ENCODE data around the gene RPS4Y1. TPM values are rescaled to one million over a fixed set of nuclear protein-coding genes. Genes with fewer than 3 reads are reported as not detected.

The RPS4Y1 gene
- total and polyA plus RNA-seq, 7 donors, result 0.33 to 367 (median 260) TPM

DNA sequence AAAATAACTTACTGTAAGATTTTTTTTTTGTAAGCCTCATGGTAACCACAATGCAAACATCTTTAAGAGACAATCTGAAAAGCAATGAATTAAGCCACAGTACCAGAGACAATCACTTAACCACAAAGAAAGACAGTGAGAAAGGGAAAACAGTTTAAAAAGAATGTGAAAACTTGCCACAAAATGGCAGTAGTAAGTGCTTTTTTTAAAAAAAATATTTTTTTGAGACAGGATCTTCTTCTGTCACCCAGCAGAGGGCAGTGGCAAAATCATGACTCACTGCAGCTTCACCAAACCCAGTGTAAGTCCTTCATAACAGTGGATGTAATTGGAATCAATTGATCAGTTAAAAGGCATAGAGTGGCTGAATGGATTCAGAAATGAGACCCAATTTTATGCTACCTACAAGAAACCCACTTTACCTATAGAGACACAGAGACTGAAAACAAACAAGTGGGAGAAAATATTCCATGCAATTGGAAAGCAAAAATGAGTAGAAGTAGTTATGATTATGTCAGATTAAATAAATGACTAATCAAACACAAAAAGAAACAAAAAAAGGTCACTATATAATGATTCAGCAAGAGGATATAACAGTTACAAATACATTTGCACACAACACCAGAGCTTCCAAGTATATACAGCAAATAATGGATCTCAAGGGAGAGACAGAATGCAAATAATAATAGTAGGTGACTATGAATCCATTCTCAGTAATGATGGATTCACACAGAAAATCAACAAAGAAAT lies 71.8 kb downstream of the RPS4Y1 start:
- no peak for TF ChIP-seq POLR2AphosphoS5 (IDR thresholded peaks at IDR 0.05)
- TF ChIP-seq CTCF (IDR thresholded peaks at IDR 0.05), result no peak
- no peak for TF ChIP-seq EP300 (IDR thresholded peaks at IDR 0.05)
- TF ChIP-seq POLR2A (IDR thresholded peaks at IDR 0.05), result no peak
- H3K36me3 ChIP-seq, result no peaks in the 10 kb centered on the region
- no peaks in the 10 kb centered on the region for H3K27me3 ChIP-seq
- no peak overlapping the region for H3K27ac ChIP-seq
- intact Hi-C loops (cut with DNase I), result no loop called here
- no peak overlapping the region for H3K4me3 ChIP-seq
- H3K9me3 ChIP-seq, result no peaks in the 10 kb centered on the region
- no peaks in the 10 kb centered on the region for H3K4me1 ChIP-seq
- DNase-seq, result no peak

Small RNA genes within 50 kb of the gene (small RNA-seq; reads per million reads assigned to genes)
- 0 reads per million in 3 donors for gene TOMM22P2

Other genes starting within 250 kb of the RPS4Y1 start
- not detected for gene SRY, start 53.9 kb upstream of the RPS4Y1 start, total RNA-seq
- gene SRY, start 53.9 kb upstream of the RPS4Y1 start, polyA plus RNA-seq, result not detected
- 10 to 100 TPM in 2 of 4 donors, under 1 TPM in 1, not detected in 1; 0.16 to 34.6 (median 22.0) TPM for gene ZFY, start 93.8 kb downstream of the RPS4Y1 start, total RNA-seq
- 1 to 10 TPM in 2 of 3 donors, not detected in 1; 3.2 to 3.5 TPM for gene ZFY, start 93.8 kb downstream of the RPS4Y1 start, polyA plus RNA-seq